IMR-90 (cell line): ENCODE data around the gene VPS25. TPM values are rescaled to one million over a fixed set of nuclear protein-coding genes. Genes with fewer than 3 reads are reported as not detected.
A peak's percentile ranks its signal among the peaks of the same experiment; 100 is the strongest.

Experiments
- ATAC-seq: fragments of 200-7000 bp; cut with Tn5 transposase; 2 replicates; pipeline ENCODE4 v1.9.1; 2020; ENCODE audit warnings: low read depth, mild to moderate bottlenecking, moderate library complexity
- BruUV-seq: library from RNA; stranded (reverse); fragments of 400-500 nt; replicated peaks from 2 replicates; lab custom pipeline; 2021; lab: Mats Ljungman, UMichigan
- CTCF ChIA-PET: fragments of 300-600 bp; formaldehyde crosslinking; extraction: SDS; loops from one replicate; lab custom pipeline; 2021; ENCODE audit warnings: antibody characterized with exemption; lab: Yijun Ruan, JAX
- POLR2A ChIA-PET: fragments of 300-600 bp; sonication (Branson Sonifier 250); formaldehyde crosslinking; loops from one replicate; lab custom pipeline; 2022; ENCODE audit warnings: antibody characterized with exemption; ENCODE audit not compliant: unreplicated experiment; lab: Charles Lee
- DNase-seq: peaks from one replicate; pipeline ENCODE4 v3.0.0; 2013
- H2AFZ ChIP-seq: replicated peaks from 2 replicates; pipeline ENCODE3; 2013; ENCODE audit warnings: low read length, mild to moderate bottlenecking; ENCODE audit not compliant: poor library complexity
- H2AK5ac ChIP-seq: 2 replicates; pipeline ENCODE4 v1.6.1; 2013; ENCODE audit warnings: low read depth, low read length, inconsistent platforms
- H2AK9ac ChIP-seq: replicated peaks from 2 replicates; pipeline ENCODE3; 2013; ENCODE audit warnings: mild to moderate bottlenecking, low read depth, low read length, moderate library complexity; ENCODE audit not compliant: poor library complexity
- H2BK120ac ChIP-seq: 2 replicates; pipeline ENCODE4 v1.6.1; 2013; ENCODE audit warnings: low read depth, low read length, inconsistent platforms
- H2BK15ac ChIP-seq: 3 replicates; pipeline ENCODE4 v1.6.1; 2013; ENCODE audit warnings: low read depth, low read length, inconsistent platforms
- H2BK20ac ChIP-seq: 2 replicates; pipeline ENCODE4 v1.6.1; 2013; ENCODE audit warnings: low read depth, mild to moderate bottlenecking, inconsistent platforms, low read length, moderate library complexity
- H2BK5ac ChIP-seq: 2 replicates; pipeline ENCODE4 v1.6.1; 2013; ENCODE audit warnings: mild to moderate bottlenecking, low read depth, low read length, inconsistent platforms; ENCODE audit not compliant: poor library complexity, severe bottlenecking
- H3K14ac ChIP-seq: replicated peaks from 2 replicates; pipeline ENCODE4 v1.6.1; 2013; ENCODE audit warnings: low read depth, low read length, inconsistent platforms
- H3K18ac ChIP-seq: 2 replicates; pipeline ENCODE4 v1.6.1; 2013; ENCODE audit warnings: low read depth, low read length, control low read depth
- H3K23ac ChIP-seq: 2 replicates; pipeline ENCODE4 v1.6.1; 2013; ENCODE audit warnings: low read depth, low read length, inconsistent platforms
- H3K27ac ChIP-seq: 2 replicates; pipeline ENCODE4 v1.5.1; 2013; ENCODE audit warnings: mild to moderate bottlenecking, control low read depth, low read length; ENCODE audit not compliant: insufficient read depth
- H3K27me3 ChIP-seq: 2 replicates; pipeline ENCODE4 v1.6.1; 2013; ENCODE audit warnings: low read length; ENCODE audit not compliant: control insufficient read depth, insufficient read depth
- H3K36me3 ChIP-seq: 2 replicates; pipeline ENCODE4 v1.6.1; 2013; ENCODE audit warnings: low read length, mixed read lengths; ENCODE audit not compliant: control insufficient read depth, insufficient read depth
- H3K4ac ChIP-seq: 2 replicates; pipeline ENCODE4 v1.6.1; 2013; ENCODE audit warnings: low read depth, low read length, inconsistent platforms
- H3K4me1 ChIP-seq: 2 replicates; pipeline ENCODE4 v1.6.1; 2013; ENCODE audit warnings: low read length, mixed read lengths; ENCODE audit not compliant: control insufficient read depth, insufficient read depth
- H3K4me2 ChIP-seq: 2 replicates; pipeline ENCODE4 v1.6.1; 2013; ENCODE audit warnings: low read depth, mild to moderate bottlenecking, control low read depth, low read length, moderate library complexity
- H3K4me3 ChIP-seq: 2 replicates; pipeline ENCODE4 v1.5.1; 2013; ENCODE audit warnings: low read depth, mild to moderate bottlenecking, control low read depth, low read length, moderate library complexity; ENCODE audit not compliant: insufficient read depth
- H3K56ac ChIP-seq: 2 replicates; pipeline ENCODE4 v1.6.1; 2013; ENCODE audit warnings: low read length, inconsistent platforms; ENCODE audit not compliant: insufficient read depth; ENCODE audit errors: extremely low read depth
- H3K79me1 ChIP-seq, 2 experiments: 2 replicates each; pipeline ENCODE4 v1.6.1; 2013; ENCODE audit warnings: low read length in 2 of 2, inconsistent platforms in 1 of 2, low read depth in 1 of 2
- H3K9ac ChIP-seq: 2 replicates; pipeline ENCODE4 v1.6.1; 2013; ENCODE audit warnings: low read depth, low read length, control low read depth
- H3K9me1 ChIP-seq: 2 replicates; pipeline ENCODE4 v1.6.1; 2013; ENCODE audit warnings: low read length, inconsistent platforms; ENCODE audit not compliant: insufficient read depth
- H3K9me3 ChIP-seq: 2 replicates; pipeline ENCODE4 v1.6.1; 2013; ENCODE audit warnings: low read length; ENCODE audit not compliant: control insufficient read depth, insufficient read depth
- H4K20me1 ChIP-seq: 2 replicates; pipeline ENCODE4 v1.6.1; 2013; ENCODE audit warnings: low read length, inconsistent platforms; ENCODE audit not compliant: insufficient read depth
- H4K5ac ChIP-seq: 2 replicates; pipeline ENCODE4 v1.6.1; 2013; ENCODE audit warnings: mild to moderate bottlenecking, low read depth, low read length, control low read depth
- H4K8ac ChIP-seq, 2 experiments: 2 replicates each; pipeline ENCODE4 v1.6.1; 2013; ENCODE audit warnings: low read depth in 2 of 2, low read length in 2 of 2, control low read depth in 1 of 2, inconsistent platforms in 1 of 2
- H4K91ac ChIP-seq: 2 replicates; pipeline ENCODE4 v1.6.1; 2013; ENCODE audit warnings: low read depth, low read length, inconsistent platforms; ENCODE audit not compliant: insufficient read depth
- CEBPB ChIP-seq: IDR thresholded peaks from 2 replicates; pipeline ENCODE4 v1.6.1; 2012; ENCODE audit warnings: low read depth, low read length, improper control_type of control experiment
- CHD1 ChIP-seq: IDR thresholded peaks from 2 replicates; pipeline ENCODE4 v1.6.1; 2012; ENCODE audit warnings: low read depth, low read length, improper control_type of control experiment
- CTCF ChIP-seq: conservative IDR thresholded peaks from 2 replicates; pipeline ENCODE4 v1.5.1; 2012; ENCODE audit warnings: mild to moderate bottlenecking, low read depth, low read length, improper control_type of control experiment
- ELK1 ChIP-seq: fragments of 150-350 bp; IDR thresholded peaks from 2 replicates; pipeline ENCODE4 v1.6.1; 2016; ENCODE audit warnings: low read depth, mild to moderate bottlenecking, low read length, moderate library complexity, borderline replicate concordance
- MXI1 ChIP-seq: IDR thresholded peaks from 2 replicates; pipeline ENCODE4 v1.6.1; 2012; ENCODE audit warnings: low read depth, mild to moderate bottlenecking, low read length, moderate library complexity, borderline replicate concordance
- NFE2L2 ChIP-seq: fragments of 150-350 bp; IDR thresholded peaks from 2 replicates; pipeline ENCODE4 v1.6.1; 2016; ENCODE audit warnings: low read depth, mild to moderate bottlenecking, low read length
- POLR2A ChIP-seq: IDR thresholded peaks from 2 replicates; pipeline ENCODE4 v1.6.1; 2012; ENCODE audit warnings: mild to moderate bottlenecking, low read depth, low read length
- RCOR1 ChIP-seq: IDR thresholded peaks from 2 replicates; pipeline ENCODE4 v1.6.1; 2012; ENCODE audit warnings: mild to moderate bottlenecking, low read length, improper control_type of control experiment; ENCODE audit not compliant: insufficient replicate concordance
- SMC3 ChIP-seq: fragments of 150-350 bp; IDR thresholded peaks from 2 replicates; pipeline ENCODE4 v1.6.1; 2016; ENCODE audit warnings: low read depth, mild to moderate bottlenecking, antibody characterized with exemption, low read length, moderate library complexity
- WGBS, 2 experiments: methylation state at CpG; one replicate each; pipeline versions ENCODE4 v1.1.5 to v1.1.7; 2013; ENCODE audit warnings: missing lambda C conversion rate in 2 of 2; ENCODE audit not compliant: insufficient read length in 1 of 2; ENCODE audit errors: extremely low coverage in 2 of 2; 5-methylcytosine and 5-hydroxymethylcytosine counted together
- dilution Hi-C: fragments of 300-500 bp; cut with HindIII; formaldehyde crosslinking; loops from one replicate; pipeline ENCODE4 v1.14.3; 2018; ENCODE audit warnings: low sequenced_read_pairs; ENCODE audit not compliant: unreplicated experiment
- in situ Hi-C: fragments of 300-500 bp; cut with MboI; formaldehyde crosslinking; loops from 3 replicates; pipeline ENCODE4 v1.14.3; 2019; ENCODE audit warnings: low sequenced_read_pairs, inconsistent platforms, mixed read lengths
- intact Hi-C: fragments of 100-400 bp; cut with micrococcal nuclease; formaldehyde crosslinking; loops from 2 replicates; pipeline ENCODE4 v1.10.0; 2022
- polyA plus RNA-seq, 3 experiments: library from polyadenylated mRNA; depleted of rRNA; stranded (reverse); fragments of >200 nt; gene quantifications; 2 replicates each; pipeline ENCODE4 v1.2.3, GENCODE V29; 2012; ENCODE audit warnings: low replicate concordance in 1 of 3
- total RNA-seq: library from RNA; depleted of rRNA; stranded (reverse); fragments of >200 nt; gene quantifications from 2 replicates; pipeline ENCODE4 v1.2.3, GENCODE V29; 2012

Gene VPS25
- total and polyA plus RNA-seq, 2 of the 4 experiments (the other 2 are of a cell fraction), result 71.3 to 130 TPM

- H2BK20ac ChIP-seq, result peak overlapping the region; percentile 99
- H4K91ac ChIP-seq, result peak overlapping the region; percentile 90
- H3K14ac ChIP-seq, result peak overlapping the region; percentile 86
- dilution Hi-C loops, result no loop called here
- H3K4me3 ChIP-seq, result no peak overlapping the region; the same call in 1 of the 2 replicates
- peak overlapping the region; percentile 93 for H2BK120ac ChIP-seq
- H3K36me3 ChIP-seq, result peaks cover 16% of the 10 kb centered on the region
- H3K56ac ChIP-seq, result no peak overlapping the region
- intact Hi-C loops, result no loop called here
- TF ChIP-seq RCOR1 (no peak), ELK1 (no peak), CHD1 (no peak), MXI1 (no peak), POLR2A (no peak), NFE2L2 (no peak), CEBPB (no peak), SMC3 (no peak), CTCF (no peak)
- H3K27ac ChIP-seq, result peak overlapping the region; percentile 16; the same call in 1 of the 2 replicates
- in situ Hi-C loops, result no loop called here
- peak overlapping the region; percentile 92 for H3K4ac ChIP-seq
- peak overlapping the region; percentile 98 for H2AK9ac ChIP-seq
- H2BK15ac ChIP-seq, result peak overlapping the region; percentile 4
- POLR2A ChIA-PET, result no interaction called here
- ATAC-seq (no peak), DNase-seq (no peak)
- CTCF ChIA-PET, result no interaction called here
- no peaks in the 10 kb centered on the region for H3K9me3 ChIP-seq
- H4K20me1 ChIP-seq, result no peaks in the 10 kb centered on the region
- H3K9me1 ChIP-seq, result peaks cover 31% of the 10 kb centered on the region
- no TSS peak for BruUV-seq
- H2AFZ ChIP-seq, result peak overlapping the region; percentile 68
- H3K79me1 ChIP-seq, result peaks cover 0 to 52% of the 10 kb centered on the region in 2 experiments
- 42% methylated on average over 7 of the region's 29 CpGs; no CpG with 5 or more reads in 1 of the 2 experiments for WGBS, 2 experiments
- no peak overlapping the region; the same call in 1 of the 2 replicates for H4K5ac ChIP-seq
- H3K18ac ChIP-seq, result no peak overlapping the region
- peak overlapping the region; percentile 73; the same call in 1 of the 2 replicates for H3K23ac ChIP-seq
- peaks cover 26% of the 10 kb centered on the region for H3K4me1 ChIP-seq
- H3K4me2 ChIP-seq, result peak overlapping the region; percentile 87
- peak overlapping the region; percentile 72 to 86; a peak in 3 of 4 replicates for H4K8ac ChIP-seq
- H2AK5ac ChIP-seq, result peak overlapping the region; percentile 99
- peak overlapping the region; percentile 71; the same call in 1 of the 2 replicates for H3K9ac ChIP-seq
- H2BK5ac ChIP-seq, result peak overlapping the region; percentile 66
- no peaks in the 10 kb centered on the region for H3K27me3 ChIP-seq
Observed at GRCh38 chr17:42782166-42783061, 9.2 kb downstream of the VPS25 start.
